Epidermal melanocyte (primary cell): ENCODE results near the gene ANTKMT.

Experiments
- DNase-seq: peaks from one replicate; pipeline ENCODE4 v3.0.0; 2011; ENCODE audit warnings: low spot score; ENCODE audit not compliant: insufficient read length

ANTKMT gene, protein sequence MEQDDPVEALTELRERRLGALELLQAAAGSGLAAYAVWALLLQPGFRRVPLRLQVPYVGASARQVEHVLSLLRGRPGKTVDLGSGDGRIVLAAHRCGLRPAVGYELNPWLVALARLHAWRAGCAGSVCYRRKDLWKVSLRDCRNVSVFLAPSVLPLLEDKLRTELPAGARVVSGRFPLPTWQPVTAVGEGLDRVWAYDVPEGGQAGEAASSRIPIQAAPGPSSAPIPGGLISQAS

DNA sequence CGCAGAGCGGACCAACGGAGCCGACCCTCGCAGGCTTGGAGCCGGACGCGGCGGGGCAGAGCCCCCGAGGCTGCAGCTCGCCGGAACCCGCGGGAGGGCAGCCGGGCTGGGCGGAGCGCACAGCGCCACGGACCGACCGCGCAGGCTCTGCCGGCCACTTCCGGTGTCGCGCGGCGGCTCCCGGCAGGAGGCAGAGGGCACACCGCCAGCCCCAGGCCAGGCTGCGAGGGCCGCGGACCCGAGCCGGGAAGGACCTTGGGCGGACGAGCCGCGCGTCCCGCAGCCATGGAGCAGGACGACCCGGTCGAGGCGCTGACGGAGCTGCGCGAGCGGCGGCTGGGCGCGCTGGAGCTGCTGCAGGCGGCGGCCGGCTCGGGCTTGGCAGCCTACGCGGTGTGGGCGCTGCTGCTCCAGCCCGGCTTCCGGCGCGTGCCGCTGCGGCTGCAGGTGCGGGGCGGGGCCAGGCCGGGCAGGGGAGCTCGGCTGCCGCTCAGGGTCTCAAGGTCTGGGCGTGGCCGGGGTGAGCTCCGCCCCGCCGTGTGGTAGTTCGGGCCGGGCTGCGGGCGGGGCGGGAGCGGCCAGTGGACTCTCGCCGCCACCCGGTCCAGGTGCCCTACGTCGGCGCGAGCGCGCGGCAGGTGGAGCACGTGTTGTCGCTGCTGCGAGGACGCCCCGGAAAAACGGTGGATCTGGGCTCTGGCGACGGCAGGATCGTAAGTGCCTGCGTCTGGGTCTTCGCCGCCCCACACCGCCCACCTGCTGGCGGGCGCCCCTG, at the start of gene ANTKMT:
TSS of gene ANTKMT (plus strand) at position 157 of the 775 bp plus-strand sequence. CDS start at position 286, 129 bp downstream.
- DNase-seq: peak; percentile 92

GRCh38 chr16:671353-672131, 49.4 kb upstream of the ANTKMT start:
- no peak for DNase-seq

DNA sequence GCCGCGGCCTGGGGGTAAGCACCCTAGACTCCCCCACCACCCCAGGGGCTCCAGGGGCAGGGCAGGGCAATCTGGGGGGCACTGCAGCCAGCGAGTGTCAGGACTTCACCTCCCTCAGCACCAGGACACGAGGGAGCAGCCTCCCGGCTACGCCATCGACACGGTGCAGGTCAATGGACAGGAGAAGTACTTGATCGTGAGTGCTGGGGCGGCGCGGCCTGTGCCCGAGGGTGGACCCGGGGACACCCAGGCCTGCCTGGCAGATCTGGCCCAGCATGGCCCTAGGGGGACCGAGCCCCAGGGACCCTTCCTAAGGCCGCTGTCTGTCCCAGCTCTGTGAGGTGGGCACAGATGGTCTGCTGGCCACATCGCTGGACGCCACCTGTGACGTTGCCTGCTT, 48.6 kb upstream of the ANTKMT start:
- no peak for DNase-seq

DNA sequence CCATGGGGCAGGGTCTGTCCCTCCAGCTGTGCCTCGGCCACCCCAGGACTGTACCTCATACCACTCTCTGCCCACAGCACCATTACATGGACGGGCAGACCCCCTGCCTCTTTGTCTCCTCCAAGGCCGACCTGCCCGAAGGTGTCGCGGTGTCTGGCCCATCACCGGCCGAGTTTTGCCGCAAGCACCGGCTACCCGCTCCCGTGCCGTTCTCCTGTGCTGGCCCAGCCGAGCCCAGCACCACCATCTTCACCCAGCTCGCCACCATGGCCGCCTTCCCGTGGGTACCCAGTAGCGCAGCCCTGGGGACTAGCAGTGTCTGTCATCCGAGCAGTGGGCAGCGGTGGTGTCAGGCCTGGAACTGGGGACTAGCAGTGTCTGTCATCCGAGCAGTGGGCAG, 48.1 kb upstream of the ANTKMT start:
- no peak for DNase-seq

DNA sequence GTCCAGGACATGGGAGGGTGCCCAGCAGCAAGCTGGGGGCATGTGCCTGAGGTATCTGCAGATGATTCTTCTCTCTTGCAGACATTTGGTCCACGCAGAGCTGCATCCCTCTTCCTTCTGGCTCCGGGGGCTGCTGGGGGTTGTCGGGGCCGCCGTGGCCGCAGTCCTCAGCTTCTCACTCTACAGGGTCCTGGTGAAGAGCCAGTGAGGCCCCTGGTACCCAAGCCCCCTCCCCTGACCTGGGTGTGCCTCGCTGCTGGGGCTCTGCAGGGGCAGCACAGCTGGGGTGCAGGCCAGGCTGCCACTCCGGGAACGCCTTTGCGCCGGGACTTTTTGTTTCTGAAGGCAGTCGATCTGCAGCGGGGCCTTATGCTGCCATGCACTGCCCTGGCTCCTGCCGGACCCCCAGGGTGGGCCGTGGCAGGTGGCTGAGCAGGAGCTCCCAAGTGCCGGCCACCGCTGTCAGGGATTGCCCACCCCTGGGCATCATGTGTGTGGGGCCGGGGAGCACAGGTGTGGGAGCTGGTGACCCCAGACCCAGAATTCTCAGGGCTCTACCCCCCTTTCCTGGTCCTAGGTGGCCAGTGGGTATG, 47.5 kb upstream of the ANTKMT start:
- no peak for DNase-seq

DNA sequence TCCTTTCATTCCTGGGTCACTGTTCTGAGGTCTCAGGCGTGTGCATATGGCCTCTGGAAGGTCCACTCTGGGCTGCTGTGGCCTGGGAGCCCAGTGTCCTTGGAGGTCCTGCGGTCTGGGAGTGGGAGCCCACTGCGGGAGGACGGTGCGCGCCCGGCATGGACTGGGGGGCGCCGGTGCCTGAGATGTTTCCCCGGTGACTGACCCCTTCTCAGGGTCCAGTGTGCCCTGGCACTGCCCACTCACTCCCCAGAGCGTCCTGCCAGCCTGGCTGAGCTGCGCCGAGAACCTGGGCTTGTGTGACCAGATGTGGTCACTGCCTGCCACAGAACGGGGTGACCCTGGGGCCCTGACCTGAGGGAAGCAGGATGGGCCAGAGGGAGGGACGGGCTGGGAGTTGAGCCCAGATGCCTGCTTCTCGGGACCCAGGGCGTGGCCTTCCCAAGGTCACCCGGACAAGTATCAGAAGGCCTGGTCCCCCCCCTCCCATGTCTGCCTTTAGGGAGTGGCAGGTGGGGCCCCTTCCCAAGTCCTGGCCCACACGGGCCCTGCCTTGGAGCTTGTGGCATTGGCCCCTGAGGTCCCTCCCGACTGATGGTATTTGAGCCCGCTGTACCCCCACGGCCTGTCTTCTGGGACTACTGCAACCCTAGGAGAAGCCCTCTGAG, 46.6 kb upstream of the ANTKMT start:
- DNase-seq: no peak

DNA sequence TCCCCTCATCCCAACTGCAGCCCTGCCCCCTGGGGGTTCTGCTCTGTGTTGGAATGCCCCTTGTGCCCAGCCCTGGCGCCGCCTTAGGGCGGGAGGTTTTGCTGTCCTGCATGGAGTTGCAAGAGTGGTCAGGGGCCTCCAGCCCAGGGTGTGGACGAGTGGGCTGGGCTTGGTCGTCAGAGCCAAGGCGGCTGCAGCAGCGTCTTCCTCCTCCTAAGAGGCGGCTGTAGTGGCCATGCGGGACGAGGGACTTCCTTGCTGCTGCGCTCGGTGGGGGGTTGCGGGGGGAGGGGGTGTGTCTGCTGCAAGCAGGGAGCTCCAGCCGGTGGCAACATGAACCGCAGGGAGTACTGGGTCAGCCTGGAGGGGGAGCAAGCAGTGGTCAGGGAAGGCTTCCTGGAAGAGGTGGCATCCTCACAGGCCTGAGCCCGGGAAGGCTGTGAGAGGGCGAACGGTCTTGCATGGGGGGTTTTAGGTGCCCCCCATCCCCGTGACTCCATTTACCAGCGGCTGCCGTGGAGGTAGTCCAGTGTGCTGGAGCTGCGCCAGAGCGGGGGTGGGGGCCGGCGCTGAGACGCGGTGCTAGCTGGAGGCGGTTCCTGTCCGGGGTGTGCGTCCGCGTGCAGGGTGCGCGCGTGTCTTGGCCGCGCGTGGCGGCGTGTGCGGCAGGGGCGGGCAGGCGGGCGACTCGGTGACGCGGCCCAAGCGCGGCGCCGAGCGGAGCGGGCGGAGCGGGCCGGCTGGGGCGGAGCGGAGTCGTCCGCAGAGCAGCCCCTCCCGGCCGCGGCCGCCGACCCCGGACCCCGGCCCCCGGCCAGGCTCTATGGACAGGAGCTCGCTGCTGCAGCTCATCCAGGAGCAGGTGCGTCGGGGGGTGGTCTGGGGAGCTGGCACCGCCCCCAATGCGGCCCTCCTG, 45.7 kb upstream of the ANTKMT start, which contains the start of gene RHBDL1:
TSS of gene RHBDL1 (plus strand) at position 704 of the 916 bp plus-strand sequence. CDS start at position 824, 120 bp downstream.
- DNase-seq: no peak

GRCh38 chr16:675884-676564, 44.9 kb upstream of the ANTKMT start:
- DNase-seq: no peak

DNA sequence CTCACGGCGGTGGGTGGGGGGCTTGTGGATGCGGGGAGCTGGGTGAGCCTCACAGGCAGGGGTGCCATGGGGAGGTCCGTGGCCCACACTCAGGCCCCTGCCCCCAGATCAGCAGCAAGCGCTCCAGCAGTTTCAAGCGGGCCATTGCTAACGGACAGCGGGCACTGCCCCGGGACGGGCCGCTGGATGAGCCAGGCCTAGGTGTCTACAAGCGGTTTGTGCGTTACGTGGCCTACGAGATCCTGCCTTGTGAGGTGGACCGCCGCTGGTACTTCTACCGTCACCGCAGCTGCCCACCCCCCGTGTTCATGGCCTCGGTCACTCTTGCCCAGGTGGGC, 44.4 kb upstream of the ANTKMT start:
- no peak for DNase-seq

DNA sequence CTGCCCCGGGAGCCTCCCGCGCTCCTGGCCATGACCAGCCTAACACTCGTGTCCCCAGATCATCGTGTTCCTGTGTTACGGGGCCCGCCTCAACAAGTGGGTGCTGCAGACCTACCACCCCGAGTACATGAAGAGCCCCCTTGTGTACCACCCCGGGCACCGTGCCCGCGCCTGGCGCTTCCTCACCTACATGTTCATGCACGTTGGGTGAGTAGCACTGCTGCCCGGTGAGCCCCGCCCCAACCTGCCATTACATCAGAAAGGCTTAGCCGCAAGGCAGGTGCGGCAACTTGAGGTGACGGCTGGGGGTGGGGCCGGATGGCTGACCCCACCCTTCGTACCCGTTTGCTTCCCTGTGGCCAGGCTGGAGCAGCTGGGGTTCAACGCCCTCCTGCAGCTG, 44.0 kb upstream of the ANTKMT start:
- DNase-seq: no peak

DNA sequence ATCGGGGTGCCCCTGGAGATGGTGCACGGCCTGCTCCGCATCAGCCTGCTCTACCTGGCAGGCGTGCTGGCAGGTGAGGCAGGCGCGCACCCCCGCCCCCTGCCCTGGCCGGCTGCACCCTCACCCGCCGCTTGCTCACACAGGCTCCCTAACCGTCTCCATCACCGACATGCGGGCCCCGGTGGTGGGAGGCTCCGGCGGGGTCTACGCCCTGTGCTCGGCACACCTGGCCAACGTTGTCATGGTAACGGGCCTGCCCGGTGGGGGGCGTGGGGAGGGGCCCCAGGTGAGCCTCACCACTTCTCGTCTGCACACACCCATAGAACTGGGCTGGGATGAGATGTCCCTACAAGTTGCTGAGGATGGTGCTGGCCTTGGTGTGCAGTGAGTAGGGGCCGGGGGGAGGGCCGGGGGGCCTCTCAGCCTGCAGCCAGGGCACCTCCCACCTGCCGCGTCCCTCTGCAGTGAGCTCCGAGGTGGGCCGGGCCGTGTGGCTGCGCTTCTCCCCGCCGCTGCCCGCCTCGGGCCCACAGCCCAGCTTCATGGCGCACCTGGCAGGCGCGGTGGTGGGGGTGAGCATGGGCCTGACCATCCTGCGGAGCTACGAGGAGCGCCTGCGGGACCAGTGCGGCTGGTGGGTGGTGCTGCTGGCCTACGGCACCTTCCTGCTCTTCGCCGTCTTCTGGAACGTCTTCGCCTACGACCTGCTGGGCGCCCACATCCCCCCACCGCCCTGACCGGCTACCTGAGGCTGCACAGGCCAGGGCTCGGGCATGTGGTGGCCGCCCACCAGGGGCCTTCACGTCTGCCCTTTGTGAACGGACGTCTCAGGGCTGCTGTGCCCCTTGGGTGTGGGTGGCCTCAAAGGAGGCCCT, 43.4 kb upstream of the ANTKMT start:
- DNase-seq: no peak

- DNase-seq: no peak
Observed at GRCh38 chr16:678209-678857, 42.6 kb upstream of the ANTKMT start.

- no peak for DNase-seq
Observed at GRCh38 chr16:678858-679813, 41.8 kb upstream of the ANTKMT start.

DNA sequence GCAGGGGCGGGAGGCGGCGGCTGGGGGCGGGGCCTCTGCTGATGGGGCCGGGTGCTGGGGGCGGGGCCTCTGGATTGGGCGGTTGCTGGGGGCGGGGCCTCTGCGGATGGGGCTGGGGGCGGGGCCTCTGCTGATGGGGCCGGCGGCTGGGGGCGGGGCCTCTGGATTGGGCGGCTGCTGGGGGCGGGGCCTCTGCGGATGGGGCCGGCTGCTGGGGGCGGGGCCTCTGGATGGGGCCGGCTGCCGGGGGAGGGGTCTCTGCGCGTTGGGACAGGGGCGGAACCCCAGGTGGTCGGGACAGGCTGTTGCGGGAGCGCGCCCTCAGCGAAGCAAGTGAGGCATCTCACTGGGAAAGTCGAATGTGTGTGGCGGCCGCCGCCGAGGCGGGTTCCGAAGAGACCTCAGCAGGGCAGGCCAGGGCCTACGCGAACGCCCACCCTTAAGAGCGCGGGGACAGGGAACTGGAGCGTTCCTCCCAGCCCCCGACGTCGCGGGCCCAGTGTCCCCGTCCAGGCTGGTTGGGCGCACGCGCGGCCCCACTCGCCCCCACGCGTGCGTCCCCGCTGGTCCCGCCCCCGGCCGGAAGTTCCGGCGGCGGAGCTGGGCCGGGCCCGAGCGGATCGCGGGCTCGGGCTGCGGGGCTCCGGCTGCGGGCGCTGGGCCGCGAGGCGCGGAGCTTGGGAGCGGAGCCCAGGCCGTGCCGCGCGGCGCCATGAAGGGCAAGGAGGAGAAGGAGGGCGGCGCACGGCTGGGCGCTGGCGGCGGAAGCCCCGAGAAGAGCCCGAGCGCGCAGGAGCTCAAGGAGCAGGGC, 40.9 kb upstream of the ANTKMT start, which contains the start of gene STUB1:
TSS of gene STUB1 (plus strand) at position 597 of the 811 bp plus-strand sequence. CDS start at position 713, 116 bp downstream.
- DNase-seq: no peak

GRCh38 chr16:680625-680945, 40.4 kb upstream of the ANTKMT start:
- DNase-seq: no peak
